Right ventricle myocardium superior (tissue), 1 donor: ENCODE data around the gene PMFBP1. TPM values are rescaled to one million over a fixed set of nuclear protein-coding genes. Genes with fewer than 3 reads are reported as not detected.

ENCODE experiments used
- ATAC-seq: fragments of 200-7000 bp; cut with Tn5 transposase; one replicate; pipeline ENCODE4 v1.9.1; 2020; ENCODE audit warnings: mild to moderate bottlenecking; ENCODE audit not compliant: poor library complexity
- DNase-seq: peaks from one replicate; pipeline ENCODE4 v3.0.0-alpha.2; 2020
- intact Hi-C: fragments of 100-400 bp; cut with DNase I; formaldehyde crosslinking; loops from one replicate; pipeline ENCODE4 v1.11.2; 2022
- long read RNA-seq: library from polyadenylated mRNA; unstranded; transcript quantifications from one replicate; pipeline ENCODE4 v2.0.0, GENCODE V29; 2021
- total RNA-seq: library from RNA; stranded (reverse); fragmentation: NEBNext Ultra II Directional; extraction: Animal tissue kit (Norgen Biotek cat#: 25700); gene quantifications from one replicate; pipeline ENCODE4 v1.2.1, GENCODE V29; 2021
- donor health status: DM: no; HTN: yes; CAD: no; lungs with severe emphysema.

PMFBP1 gene
- 0.19 TPM for total RNA-seq
- long read RNA-seq: 0 reads

GRCh38 chr16:72172105-72173034 lies at the start of gene PMFBP1:
TSS of gene PMFBP1 (minus strand) at chr16:72172155. CDS start at chr16:72171208, 947 bp downstream.
- intact Hi-C loops: no loop called here
- peak; percentile 64 for ATAC-seq
- DNase-seq: no peak

- intact Hi-C loops: no loop called here
- ATAC-seq: no peak
- DNase-seq: no peak
Measured at GRCh38 chr16:72221630-72222024, 49.7 kb upstream of the PMFBP1 start.

GRCh38 chr16:72220875-72221629 lies 49.1 kb upstream of the PMFBP1 start:
- intact Hi-C loops: no loop called here
- no peak for ATAC-seq
- DNase-seq: no peak

GRCh38 chr16:72219282-72219681 lies 47.3 kb upstream of the PMFBP1 start:
- ATAC-seq (no peak), DNase-seq (no peak)
- intact Hi-C loops: no loop called here

GRCh38 chr16:72216767-72217166 lies 44.8 kb upstream of the PMFBP1 start:
- intact Hi-C loops: no loop called here
- DNase-seq (no peak), ATAC-seq (no peak)

GRCh38 chr16:72214821-72215220 lies 42.9 kb upstream of the PMFBP1 start:
- intact Hi-C loops: no loop called here
- DNase-seq (no peak), ATAC-seq (no peak)

GRCh38 chr16:72211110-72211509 lies 39.2 kb upstream of the PMFBP1 start:
- intact Hi-C loops: no loop called here
- DNase-seq (no peak), ATAC-seq (no peak)

GRCh38 chr16:72210555-72210954 lies 38.6 kb upstream of the PMFBP1 start:
- DNase-seq (no peak), ATAC-seq (no peak)
- intact Hi-C loops: no loop called here

- no peak for ATAC-seq
- DNase-seq: no peak
- intact Hi-C loops: no loop called here
Measured at GRCh38 chr16:72210072-72210471, 38.1 kb upstream of the PMFBP1 start.

GRCh38 chr16:72206299-72206698 lies 34.3 kb upstream of the PMFBP1 start:
- ATAC-seq: no peak
- intact Hi-C loops: no loop called here
- DNase-seq: no peak

GRCh38 chr16:72203401-72203800 lies 31.4 kb upstream of the PMFBP1 start:
- DNase-seq: no peak
- intact Hi-C loops: no loop called here
- peak; percentile 76 for ATAC-seq

GRCh38 chr16:72202014-72202413 lies 30.1 kb upstream of the PMFBP1 start:
- intact Hi-C loops: no loop called here
- ATAC-seq: no peak
- no peak for DNase-seq

GRCh38 chr16:72201387-72201786 lies 29.4 kb upstream of the PMFBP1 start:
- no peak for ATAC-seq
- no peak for DNase-seq
- intact Hi-C loops: no loop called here

- no peak for DNase-seq
- intact Hi-C loops: no loop called here
- no peak for ATAC-seq
Measured at GRCh38 chr16:72199761-72200337, 27.9 kb upstream of the PMFBP1 start.

- no peak for DNase-seq
- ATAC-seq: no peak
- intact Hi-C loops: no loop called here
Measured at GRCh38 chr16:72198771-72199201, 26.8 kb upstream of the PMFBP1 start.

GRCh38 chr16:72198021-72198711 lies 26.2 kb upstream of the PMFBP1 start:
- DNase-seq: no peak
- intact Hi-C loops: no loop called here
- peak; percentile 57 for ATAC-seq

GRCh38 chr16:72197545-72197944 lies 25.6 kb upstream of the PMFBP1 start:
- intact Hi-C loops: no loop called here
- ATAC-seq: no peak

GRCh38 chr16:72195609-72196008 lies 23.7 kb upstream of the PMFBP1 start:
- intact Hi-C loops: no loop called here

More at GRCh38 chr16:72197545-72197944, 25.6 kb upstream of the PMFBP1 start:
- no peak for DNase-seq

GRCh38 chr16:72191551-72191950 lies 19.6 kb upstream of the PMFBP1 start:
- intact Hi-C loops: no loop called here
- ATAC-seq: no peak
- no peak for DNase-seq

More at GRCh38 chr16:72195609-72196008, 23.7 kb upstream of the PMFBP1 start:
- ATAC-seq: no peak
- DNase-seq: no peak
